ENCODE results near the gene STOML2.

STOML2 gene

DNA sequence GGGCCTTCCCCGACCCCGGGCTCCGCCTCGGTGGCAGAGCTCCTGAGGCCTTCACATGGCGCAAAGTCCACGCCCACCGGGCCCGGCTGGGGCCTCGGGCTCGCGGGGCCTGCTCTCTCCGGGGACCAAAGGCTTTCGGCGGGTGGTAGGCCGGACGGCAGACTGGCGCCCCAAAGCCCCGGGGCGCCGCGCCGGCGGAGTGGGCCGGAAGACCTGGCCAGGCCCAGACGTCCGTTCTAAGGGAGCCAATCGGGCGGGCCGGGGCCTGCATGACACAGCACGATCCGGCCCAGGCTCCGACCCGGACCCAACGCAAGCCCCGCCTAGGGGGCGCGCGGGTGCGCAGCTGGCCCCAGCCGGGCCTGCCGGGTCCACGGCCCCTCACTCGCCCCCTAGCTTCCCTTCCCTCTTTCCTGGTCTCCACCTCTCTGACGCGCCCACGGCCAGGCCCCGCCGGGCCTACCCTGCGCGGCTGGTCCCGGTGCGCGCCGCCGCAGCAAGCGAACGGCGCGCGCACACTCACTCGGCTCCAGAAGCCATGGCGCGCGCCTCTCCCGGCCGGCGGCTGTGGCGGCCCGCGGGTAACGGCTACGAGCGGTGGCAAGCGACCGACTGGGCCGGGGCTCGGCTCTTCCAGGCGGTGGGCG, 31.0 kb downstream of the STOML2 start:
- DNase-seq, result peak; percentile 82

DNA sequence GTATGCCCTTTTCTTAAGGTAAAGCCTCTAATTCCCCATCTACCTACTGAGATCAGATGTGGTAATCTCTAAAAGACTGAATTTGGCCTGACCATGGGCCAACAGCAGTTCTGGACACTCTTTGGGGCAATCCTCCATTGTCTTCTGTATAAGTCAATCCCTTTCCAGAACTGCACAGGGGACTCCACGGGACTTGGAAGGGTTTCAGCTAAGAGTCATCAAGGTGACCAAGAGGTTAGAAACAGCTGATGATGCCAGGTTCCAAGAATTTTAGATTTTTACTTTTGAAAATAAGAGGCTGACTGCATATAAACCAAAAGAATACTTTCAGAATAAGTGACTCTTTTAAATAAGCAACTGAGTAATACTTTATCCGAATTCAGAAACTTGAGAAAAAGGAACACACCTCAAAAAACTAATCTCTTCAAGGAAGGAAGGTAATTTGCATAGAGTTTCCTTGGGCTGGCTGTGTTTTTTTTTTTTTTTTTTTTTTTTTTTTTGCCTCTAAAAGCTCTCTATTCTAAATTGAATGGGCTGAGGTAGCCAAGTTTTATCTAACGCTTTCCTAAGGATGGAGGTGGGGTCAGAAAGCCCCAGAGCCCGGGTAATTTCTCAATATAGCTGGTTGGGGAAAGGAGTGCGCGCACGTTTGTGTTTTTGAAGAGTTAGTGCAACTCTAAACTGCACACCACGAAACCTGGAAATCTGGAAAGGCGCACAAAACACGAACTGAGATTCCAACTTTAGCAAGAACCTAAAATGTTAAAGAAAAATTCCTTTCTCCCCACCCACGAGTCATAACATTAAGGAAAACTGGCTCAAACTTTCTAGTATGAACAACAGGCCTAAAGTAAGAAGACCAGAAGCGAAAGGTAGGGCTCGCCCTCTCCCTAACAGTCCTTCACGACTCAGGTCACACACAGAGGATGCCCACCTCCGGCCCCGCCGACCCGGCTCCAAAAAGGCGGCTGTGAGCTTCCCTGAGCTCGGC, 31.8 kb downstream of the STOML2 start:
- DNase-seq, result peak; percentile 29

DNA sequence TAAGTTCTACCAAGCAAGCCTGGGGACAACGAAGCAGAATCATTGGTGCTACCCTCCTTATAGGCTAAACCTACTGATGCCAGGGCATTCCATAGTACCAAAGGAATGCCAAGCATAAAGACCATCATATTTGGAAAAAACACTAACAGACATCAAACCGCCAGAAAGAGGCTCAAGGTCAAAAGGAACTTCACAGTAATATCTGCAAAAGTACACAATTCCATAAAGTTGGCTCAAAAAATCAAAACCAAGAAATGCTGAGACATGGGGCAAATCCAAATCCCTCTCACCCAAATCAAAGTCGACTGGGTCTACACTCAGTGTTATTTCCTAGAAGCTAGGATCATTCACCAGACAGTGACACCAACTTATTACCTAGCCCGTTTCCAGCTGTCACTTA, 33.9 kb downstream of the STOML2 start:
- DNase-seq, result no peak

DNA sequence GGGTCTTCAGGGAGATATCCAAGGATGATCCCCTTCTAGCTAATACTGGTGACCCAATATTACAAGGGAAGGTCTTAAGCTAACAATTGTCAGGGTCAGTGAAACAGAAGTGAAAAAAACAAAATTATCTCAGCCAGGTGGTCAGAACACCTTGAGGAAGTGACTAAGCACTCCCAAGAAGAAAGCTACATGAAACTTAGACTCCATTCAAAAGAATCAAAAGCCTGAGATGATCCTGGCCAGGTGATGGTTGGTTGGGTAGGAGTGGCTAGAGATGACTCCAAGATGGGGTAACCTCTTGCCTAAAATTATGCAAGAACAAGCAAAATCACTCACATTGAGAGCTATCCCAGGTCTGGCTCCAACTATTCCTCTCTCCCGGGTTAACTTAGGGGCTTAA, 35.9 kb downstream of the STOML2 start:
- DNase-seq, result no peak

DNA sequence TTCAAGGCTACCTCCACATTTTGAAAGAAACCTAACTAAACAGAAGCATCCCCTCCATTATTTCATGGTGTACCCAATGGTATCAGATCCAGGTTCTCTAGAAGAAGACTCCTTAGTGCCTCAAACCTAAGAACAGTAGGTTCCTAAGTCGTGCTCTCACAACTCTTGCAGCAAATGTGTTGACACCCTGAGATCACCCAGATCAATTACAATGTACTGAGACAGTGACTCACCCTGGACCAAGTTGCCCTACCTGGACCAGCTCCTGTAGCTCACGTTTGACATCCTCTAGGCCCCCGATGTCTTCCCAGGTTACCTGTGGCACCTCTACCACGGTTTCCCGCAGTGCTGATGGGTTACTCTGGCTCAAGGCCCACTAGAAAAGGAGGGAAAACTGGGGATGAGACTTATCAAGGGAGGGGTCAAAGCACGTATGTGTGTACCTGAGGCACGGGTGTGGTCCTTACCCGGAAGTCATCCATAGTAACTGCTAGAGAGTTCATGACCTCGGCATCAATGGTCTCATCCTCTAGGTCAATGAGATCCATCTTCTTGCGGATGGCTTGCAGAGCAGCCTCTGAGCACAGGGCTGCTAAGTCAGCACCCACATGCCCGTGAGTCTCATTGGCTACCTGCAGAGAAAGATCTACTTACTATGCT, 42.3 kb downstream of the STOML2 start:
- no peak for DNase-seq

DNA sequence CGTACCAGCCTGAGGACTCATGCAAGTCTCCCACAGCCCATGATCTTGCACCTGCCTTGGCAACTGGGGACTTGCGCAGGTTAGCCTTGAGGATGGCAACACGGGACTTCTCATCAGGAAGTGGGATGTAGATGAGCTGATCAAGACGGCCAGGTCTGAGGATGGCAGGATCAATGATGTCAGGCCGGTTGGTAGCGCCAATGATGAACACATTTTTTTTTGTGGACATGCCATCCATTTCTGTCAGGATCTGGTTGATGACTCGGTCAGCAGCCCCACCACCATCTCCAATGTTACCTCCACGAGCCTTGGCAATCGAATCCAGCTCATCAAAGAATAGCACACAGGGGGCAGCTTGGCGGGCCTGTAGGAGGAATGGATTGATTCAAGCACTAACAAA, 43.5 kb downstream of the STOML2 start:
- no peak for DNase-seq

DNA sequence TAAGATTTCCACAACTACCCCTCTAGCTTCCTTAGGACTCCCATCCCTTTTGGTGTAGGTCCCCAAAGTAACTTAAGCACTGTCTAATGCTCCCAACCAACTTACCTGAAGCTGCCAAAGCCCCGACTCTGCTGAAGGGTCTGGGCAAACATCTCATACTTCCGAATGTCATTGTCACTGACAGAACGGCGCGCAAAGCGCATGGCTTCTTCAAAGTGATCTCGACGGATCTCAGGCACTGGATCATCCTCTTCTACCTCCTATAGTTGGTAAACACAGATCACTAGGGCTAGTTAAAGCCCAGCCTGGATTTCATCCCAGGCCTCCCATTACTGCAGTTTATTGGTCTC, 45.7 kb downstream of the STOML2 start:
- no peak for DNase-seq

DNA sequence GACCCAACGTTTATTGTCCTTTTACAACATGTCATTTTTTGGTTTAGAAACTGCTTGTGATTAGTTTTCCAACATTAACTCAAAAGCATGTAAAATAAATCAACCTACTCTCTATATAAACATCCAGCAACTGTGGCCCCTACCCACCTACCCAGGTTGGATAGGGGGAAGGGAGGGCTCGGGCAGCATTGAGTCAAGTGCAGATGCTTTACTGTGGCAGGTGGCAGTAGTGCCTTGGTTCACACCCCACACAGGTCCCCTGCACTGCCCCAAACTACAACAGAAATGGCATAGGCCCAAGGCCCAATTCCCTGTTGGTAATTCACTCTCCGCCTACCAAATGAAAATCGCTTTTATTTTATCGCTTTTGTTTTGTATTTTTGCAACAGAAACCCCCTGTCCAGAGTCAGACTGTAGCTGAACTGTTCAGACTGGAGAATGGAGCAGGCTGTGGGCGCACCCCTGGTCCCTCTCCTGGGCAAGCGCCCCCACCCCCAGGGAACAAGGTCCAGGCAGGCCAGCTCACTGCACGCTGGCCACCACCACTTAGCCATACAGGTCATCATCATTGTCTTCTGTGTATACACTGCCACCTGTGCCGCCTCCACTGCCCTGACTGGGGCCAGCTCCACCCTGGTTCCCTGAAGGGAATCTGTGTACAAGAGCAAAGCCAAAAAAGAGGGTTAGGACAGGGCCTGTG, 46.2 kb downstream of the STOML2 start:
- no peak for DNase-seq

DNA sequence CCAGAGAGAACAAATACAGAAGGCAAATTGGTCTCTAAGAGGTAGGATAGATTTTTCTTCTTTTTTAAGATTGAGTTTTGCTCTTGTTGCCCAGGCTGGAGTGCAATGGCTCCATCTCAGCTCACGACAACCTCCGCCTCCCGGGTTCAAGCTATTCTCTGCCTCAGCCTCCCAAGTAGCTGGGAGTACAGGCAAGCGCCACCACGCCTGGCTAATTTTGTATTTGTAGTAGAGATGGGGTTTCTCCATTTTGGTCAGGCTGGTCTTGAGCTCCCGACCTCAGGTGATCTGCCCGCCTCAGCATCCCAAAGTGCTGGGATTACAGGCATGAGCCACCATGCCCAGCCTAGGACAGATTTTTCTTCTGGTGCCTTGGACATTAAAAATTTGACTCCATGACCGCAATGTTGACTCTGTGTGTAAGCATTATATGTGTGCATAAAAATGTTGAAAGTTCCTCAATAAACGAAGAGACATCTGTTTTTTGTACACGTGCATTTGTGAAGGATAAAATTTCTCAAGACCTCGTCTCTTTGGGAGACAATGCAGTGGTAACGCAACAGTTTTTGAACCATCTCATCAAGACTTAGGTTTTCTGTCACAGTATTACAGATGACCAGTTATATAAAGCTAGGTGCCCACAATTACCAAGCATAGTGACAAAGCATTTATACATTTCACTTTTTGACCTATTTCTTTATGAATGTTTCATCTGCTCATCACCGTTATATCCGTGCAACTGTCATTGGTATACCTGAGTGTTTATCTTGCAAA, 47.9 kb downstream of the STOML2 start:
- no peak for DNase-seq

DNA sequence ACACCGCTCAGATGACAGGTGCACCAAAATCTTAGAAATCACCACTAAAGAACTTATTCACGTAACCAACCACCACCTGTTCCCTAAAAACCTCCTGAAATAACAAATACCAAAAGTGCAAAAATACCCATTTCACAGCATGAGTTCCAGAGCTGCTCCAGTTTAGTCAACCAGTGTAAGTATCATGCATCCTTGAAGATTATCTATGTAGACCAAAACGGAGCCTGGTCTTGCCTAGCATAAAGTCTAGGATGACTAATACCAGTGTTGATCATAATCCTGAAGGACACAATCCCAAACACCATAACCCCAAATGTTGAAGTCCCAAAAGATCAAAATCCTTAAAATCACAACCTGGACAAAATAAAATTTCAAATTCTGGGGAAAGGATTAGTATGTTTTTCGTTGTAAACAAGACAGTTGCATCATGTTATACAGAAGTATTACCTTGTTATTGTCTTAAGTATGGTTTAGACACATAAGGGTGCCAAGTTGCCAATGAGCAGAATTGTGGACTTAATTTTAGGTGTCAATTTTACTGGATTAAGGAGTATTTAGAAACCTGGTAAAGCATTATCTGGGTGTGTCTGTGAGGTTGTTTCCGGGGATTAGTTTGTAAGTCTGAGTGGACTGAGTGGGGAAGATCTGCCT, 48.6 kb downstream of the STOML2 start:
- no peak for DNase-seq

DNA sequence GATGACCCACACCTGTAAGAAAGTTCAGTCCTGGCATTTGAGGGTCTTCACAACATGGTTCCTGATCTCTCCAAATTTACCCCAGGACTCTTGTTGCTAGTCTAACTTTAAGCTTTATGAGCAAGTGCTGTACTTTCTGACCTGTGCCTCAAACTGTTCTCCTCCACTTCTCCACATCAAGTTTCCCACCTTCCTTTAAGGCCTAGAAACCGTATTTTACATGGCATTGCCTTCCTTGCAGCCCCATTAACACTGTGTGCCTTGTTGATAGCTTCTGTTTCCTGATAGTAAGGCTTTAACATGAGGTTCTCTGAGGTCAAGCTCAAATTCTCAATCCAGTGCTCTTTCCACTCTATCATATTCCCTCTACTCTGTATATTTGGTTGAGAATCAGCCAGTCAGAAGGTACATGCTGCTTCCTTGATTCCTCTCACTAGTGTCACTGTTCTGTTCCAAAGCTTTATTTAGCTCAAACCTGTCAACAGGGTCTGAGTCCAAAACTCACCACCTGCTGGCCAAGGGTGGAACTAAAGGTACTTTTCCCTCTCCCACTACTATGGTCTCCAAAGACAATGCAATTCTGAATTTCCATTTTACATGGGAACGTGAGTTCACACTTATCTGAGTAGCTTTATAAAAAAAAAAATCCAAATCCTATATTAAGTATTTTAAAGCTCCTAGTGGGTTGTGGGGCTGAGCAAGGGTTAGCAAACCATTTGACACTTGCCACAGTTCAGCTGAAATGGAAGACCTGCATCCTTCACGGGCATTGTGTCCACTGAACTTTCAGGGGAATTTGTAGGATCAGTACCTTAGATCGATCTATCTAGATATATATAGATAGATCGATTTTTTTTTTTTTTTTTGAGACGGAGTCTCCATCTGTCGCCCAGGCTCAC, 51.6 kb downstream of the STOML2 start:
- peak; percentile 46 for DNase-seq

All from fibroblast of skin of right quadriceps (primary cell).